ENCODE measurements around the gene MUSTN1.

The MUSTN1 gene

DNA sequence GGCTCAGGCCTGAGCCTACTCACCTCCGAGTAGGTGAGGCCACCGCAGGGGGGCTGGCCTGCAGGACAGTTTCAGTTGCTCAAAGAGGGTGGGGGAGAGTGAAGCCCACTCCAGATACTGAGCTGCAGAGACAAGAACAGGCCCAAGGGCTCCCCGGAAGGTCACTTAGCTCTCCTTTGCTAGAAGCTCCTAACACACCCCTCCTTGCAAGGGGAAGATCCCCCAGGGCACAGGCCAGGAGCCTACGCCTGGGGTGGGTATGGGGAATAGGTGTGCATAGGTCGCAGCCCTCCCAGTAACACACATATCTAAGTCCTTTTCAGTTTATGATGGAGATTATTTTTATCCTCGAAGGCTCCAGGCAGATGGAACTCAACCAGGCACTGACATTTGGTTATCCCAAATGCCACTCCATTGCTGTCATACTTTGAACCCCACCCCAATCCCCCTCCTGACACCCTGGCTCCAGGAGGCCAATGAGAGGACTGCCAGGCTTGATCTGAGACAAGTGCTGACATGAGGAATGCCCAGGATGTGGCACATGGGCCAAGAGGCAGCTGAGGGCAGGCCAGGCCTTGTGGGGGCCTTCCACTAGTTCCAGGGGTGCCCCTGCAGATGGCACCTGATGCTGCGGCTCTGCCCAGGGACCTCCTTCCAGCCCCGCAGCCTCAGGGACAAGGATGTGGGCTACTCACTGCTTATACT is 1.1 kb upstream of the MUSTN1 start:
- DNase-seq (ENCODE audit: low spot score): no peak

DNA sequence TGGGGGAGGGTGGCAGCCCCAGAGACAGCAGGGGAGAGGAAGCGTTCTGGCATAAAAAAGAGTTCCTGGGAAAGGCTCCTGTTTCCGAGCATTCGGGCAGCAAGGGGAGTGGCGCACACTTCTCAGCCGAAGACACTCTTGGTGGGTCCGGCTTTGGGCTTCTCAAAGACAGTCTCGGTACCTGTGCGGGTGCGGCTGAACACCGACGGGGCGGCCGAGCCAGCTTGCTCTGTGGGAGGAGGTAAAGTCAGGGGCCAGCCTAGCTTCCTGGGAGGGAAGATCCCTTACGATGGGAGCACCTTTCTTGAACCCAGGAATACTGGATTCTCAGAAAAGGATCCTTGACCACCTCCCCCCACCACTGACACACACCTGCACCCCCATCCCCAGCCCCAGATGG is 1.6 kb downstream of the MUSTN1 start:
- no peak for DNase-seq (ENCODE audit: low spot score)

DNA sequence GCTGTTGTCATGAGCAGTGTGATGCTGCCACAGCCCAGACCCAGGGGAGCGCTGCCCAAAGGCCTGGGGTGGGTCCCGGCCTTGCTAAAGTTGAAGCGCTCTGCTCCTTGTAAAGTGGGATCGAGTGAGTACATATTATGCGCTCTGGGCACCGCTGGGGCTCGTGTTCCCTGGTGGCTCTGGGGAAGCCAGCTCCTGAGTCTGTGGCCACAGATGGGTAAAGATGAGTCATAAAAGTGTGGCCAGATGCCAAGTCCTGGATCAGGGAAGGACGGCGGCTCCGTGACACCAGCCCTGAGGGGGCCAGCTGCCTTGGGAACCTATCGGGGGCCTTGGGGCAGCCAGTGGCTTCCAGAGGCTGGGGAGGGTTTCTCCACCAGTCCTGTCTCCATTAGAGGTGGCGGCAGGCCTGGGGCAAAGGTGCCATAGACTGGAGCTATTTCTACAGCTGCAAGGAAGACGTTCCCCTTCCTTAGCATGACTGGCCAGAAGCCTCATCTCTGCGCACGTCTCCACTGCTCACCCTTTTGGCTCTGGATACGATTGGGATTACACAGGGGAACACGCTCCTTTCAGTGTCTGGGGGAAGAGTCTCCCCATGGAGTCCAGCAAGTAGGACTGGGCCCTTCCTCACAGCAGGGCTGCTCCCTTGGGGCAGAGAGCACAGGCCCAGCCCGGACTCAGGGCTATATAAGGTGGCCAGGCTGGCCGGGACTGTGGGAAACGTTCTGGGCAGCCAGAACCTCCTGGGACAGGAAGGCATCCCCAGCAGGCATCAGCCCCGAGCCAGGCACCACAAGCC is 3.1 kb downstream of the MUSTN1 start:
- peak; percentile 26 for DNase-seq (ENCODE audit: low spot score)

DNA sequence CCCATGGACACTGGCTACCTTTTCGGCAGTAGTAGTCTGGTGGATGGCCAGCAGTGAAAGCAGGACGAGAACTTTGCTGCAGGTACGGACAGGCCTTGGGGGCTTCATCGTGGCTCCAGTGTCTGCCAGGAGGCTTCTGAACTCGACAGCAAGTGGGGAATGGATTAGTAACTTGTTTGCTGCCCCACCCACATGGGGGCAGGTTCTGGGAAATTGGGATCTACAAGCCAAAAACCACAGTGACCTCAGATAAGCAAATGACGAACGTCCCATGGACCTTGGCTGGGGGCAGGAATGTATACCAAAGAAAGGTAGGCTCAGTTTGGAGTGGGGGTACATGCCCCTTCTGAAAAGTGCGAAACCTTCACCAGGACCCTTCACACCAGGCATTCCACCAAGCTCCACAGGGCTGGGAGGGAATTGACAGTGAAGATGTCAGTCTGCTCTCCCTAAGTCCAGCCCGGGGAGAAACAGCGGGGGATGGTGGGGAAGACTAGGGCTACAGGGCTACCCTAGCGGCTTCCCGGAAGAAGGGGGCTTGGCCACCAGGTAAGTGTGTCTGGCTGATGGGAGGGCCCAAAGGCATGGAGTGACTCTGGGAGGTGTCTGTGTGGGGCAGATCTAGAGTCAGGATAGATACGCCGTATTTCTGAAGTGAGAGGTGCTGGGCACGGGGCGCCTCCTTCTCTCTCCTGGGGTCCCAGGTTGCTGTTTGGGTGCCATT is 4.1 kb downstream of the MUSTN1 start, which contains the start of gene ITIH4:
ITIH4 (minus strand) TSS at position 138 of the 724 bp plus-strand sequence; CDS start at position 108, 30 bp downstream.
- no peak for DNase-seq (ENCODE audit: low spot score)

DNA sequence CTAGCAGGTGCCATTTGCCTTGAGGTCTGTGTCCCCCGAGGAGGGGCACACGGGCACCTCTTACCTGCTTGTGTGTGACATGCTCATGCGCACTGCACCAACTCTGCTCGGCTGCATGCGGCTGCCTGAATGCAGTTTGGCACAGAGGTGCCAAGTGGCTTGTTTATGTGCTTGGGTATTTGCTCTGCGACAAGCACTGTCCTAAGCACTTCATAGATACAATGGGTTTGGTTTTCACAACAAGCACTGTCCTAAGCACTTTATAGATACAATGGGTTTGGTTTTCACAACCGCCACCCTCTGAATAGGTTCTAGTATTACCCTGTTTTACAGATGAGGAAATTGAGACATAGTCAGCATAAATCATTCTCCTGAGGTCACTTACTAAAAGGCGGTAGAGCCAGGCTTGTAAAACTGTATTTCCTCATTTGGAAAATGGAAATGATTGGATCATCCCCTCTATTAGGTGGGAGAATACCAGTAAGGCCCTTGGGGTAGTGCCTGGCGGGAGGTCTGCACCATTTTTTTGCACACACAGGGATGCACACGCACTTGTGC is 4.8 kb downstream of the MUSTN1 start:
- DNase-seq (ENCODE audit: low spot score): no peak

DNA sequence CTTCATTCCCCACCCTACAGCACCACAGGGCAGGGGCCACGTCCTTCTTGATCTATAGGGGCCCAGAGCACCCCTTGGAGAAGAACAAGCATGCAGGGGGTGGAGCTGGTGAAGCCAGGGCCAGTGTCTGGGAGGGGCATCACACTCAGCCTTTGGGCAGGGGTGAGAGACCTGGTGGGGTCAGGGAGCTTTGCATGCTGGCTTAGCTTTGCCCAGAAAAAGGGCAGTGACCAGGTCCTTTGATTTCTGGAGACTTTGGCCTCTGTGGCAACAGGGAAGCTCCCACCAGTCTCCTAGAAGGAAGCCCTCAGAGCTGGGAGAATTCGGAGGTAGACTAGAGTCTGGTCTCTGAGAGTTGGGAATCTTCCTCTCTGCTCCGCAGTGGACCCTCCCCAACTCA is 5.3 kb downstream of the MUSTN1 start:
- no peak for DNase-seq (ENCODE audit: low spot score)

DNA sequence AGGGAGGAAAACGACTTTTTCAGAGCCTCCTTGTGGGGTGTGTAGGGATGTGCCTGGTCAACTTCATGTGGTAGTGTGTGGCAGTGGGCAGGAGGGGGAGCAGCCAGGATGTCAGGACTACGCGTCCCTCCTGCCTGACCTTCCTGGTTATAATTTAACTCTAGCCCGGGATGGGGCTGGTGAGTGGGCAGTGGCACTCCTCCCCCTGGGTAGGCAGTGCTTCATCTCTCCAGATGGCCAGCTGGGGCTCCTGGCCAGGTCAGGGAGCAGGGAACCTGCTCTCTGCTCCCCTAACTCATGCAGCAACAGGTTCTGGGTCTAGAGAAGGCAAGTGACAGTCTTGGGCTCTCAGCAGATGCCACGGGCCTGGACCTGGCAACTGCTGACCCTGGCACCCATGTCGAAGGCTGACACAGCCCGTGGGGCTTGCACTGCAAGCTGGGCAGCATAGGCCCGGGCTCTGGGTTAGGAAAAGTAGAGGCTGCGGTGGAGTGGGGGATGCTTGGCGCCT is 6.9 kb downstream of the MUSTN1 start:
- no peak for DNase-seq (ENCODE audit: low spot score)

DNA sequence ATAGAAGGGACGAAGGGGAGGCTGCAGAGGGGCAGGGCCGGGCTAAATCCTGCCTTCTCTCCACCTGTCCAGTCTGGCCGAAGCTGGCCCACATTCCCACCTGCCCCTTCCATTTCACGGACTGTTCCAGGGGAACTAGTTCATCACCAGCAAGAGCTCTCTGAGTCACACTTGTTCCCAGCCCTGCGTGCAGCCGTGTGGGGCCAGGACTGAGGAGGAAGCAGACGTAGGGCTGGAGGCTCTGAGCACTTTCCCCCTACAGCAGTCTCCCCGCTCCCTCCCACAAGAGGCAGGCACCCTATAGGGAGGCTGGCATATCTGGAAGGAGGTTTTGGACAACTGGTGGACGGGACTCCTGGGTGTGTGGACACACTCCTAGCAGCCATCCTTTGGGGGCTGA is 7.4 kb downstream of the MUSTN1 start:
- no peak for DNase-seq (ENCODE audit: low spot score)

DNA sequence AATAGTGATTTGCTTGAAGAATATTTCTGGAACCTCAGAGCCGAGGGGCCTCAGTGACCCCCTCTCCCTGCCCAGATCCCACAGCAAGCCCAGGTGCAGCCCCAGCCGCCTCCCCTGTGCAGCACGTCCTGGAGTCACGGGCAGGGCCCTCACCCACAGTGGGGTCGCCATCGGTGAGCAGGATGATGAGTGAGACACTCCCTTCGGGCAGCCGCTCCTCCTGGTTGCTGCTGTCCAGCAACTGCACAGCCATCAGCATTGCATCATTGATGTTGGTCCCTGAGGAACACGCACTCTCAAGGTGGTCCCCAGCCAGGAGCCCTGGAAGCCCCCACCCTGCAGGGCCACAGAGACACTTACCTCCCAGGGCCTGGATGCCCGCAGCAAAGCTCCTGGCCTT is 10.8 kb downstream of the MUSTN1 start:
- DNase-seq (ENCODE audit: low spot score): no peak

DNA sequence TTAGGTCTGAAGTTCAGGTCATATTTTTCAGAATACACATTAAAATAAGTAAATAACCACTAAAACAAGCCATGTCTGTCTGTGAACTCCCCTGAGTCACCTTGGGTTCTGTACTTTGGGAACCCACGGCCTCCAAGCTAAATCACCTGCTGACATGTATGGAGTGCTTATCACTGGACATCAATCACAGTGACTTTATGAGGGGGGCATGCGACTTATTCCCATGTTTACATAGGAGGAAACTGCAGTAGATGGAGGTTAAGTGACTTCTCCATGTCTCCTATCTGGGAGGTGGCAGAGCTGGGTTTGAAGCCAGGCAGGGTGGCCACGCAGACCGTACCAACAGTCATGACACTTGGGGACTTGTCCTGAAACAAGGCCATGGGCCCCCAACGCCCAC is 12.5 kb downstream of the MUSTN1 start:
- DNase-seq (ENCODE audit: low spot score): no peak

DNA sequence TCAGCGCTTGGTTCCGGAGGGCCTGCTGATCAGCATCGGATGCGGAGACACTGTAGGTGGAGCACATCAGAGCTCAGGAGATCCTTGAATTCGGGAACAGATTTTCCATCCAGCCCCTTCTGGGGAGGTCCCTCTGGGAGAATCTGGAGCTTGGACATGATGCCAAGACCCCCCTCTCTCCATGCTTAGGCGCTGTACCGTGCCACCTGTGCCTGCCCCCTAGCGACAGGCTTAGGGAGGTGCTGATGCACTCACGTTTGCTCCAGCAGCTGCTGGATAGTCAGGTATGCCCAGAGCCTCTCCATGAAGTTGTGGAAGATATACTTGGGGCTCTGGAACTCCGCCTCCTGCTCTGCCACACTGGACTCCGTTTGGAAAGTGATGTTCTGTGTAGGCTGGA is 14.1 kb downstream of the MUSTN1 start:
- no peak for DNase-seq (ENCODE audit: low spot score)

DNA sequence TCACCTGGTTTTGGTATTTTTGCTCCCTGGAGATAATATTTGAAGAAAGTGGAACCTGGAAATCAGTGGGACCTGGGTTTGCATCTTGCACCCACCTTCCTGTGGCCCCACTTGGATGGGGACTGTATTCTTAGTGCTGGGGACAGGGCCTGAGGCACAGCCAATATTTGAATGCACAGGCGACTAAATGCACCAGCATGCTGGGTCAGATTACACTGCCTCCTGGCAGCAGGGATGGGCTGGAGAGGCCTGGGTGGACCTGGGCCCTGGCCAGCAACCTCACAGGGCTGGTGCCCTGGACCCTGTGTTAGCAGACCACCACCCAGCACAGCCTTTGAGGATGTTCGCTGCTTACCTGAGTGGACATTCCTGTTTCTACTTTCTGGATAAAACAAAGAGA is 14.9 kb downstream of the MUSTN1 start:
- no peak for DNase-seq (ENCODE audit: low spot score)

DNA sequence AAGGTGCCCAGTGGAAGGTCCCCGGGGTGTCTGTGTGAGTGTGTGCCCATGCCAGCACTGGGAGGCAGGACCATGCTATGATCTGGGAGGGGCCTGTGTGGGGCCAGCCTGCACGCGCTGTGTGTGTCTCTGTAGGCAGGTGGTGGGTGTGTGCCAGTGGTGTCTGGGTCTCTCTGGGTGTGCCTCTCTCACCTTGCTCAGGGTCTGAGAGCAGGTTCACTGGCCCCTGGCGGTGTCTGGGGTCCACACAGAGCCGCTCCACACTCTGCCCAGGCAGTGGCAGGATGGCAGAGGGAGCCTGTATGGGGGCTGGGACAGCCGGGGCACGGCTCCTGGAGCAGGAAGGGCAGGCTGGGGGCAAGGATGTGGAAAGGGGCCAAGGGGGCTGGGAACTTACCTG is 17.0 kb downstream of the MUSTN1 start:
- no peak for DNase-seq (ENCODE audit: low spot score)

DNA sequence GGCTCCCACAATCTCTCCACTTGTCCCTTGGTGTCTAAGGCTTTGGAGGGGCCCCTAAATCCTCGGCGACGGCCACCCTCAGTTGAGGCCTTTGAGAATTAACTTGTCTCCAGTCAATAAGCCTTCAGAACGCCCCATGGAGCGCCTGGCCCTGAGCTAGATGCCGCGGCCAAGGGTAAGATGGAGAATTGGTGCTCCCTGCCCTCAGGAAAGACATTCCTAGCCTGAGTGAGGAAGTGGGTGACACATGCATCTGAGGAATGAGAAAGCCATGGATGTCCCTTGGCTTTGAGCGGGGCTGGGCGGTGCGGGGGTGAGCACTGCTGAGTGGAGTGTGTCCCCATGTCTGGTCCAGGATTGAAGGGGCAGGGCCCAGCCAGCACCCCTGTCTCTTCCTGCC is 17.6 kb downstream of the MUSTN1 start:
- DNase-seq (ENCODE audit: low spot score): no peak

DNA sequence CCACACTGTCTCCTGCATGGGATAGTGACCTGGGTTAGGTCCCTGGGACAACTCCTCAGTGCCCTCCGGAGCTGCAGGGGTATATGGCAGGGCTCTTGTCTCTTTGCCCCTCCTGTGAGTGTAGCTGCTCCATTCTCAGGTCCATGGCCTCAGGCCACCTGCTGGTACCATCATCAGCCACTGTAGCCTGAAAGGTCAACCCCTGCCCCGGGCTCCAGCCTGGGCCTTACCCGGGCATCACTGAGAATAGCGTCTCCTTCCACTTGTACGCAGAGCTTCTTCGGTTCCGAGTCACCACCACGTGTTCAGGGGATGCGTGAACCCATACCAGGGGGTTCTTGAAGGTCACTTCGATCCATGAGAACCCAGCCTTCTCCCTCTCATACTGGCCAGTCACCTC is 18.2 kb downstream of the MUSTN1 start:
- DNase-seq (ENCODE audit: low spot score): no peak

DNA sequence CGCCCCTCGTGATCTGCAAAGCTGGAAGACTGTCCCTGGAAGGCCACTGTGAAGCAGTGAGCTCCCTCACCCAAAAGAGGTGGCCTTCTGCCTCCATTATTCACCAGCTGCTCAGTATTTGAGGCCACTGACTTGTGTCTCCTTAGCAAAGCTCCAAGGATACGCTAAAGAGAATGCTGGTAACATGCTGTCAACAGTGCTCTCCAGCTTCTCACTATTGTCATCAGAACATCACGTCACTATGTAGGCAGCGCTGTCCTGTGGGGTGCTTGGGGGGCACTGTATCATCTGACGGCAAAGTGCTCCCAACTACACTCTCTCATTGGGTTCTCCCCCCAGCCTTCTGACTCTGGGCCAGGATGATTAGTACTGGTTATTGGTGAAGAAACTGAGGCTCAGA is 18.6 kb downstream of the MUSTN1 start:
- DNase-seq (ENCODE audit: low spot score): no peak

DNA sequence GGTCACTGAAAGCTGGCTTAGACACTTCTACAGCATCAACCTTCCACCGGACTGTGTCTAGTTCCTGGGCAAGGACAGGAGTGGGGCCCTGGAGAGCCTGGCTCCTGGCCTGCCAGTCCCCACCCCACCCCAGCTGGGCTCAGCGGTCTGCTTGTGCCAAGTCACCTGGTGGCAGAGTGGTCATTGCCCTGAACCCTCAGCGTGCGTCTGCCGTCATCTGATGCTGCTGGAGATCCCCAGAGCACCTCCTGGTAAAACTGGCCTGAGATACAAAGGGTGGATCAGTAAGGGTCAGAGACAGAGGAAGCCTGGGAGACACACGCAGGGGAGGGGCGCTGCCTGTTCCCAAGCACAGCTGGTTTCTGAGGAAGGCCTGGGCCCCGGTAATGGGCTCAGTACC is 21.0 kb downstream of the MUSTN1 start:
- no peak for DNase-seq (ENCODE audit: low spot score)

DNA sequence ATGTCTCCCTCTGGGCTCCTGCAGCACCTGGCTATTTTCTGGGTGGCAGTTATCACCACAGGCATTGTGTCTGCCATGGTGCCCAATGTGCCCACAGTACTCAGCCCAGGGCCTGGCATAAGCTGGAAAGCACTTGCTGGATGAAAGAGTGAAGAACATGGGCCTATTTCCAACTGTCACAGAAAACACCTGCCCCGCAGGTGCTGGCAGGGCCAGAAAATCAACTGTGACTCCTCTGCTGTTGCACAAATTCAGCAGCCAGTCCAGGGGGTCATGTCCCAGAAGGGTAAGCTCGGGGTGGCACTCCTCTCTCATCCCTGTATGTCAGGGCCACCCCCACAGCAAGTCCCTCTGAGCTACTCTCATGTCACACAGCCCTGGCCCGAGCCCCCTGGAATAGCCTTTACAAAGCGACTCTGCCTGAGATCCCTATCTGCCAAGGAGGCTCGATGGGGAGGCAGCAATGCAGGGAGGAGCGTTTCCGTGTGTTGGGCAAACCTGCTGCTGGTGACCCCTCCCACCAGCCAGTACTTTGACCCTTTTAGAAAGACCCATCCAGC is 23.3 kb downstream of the MUSTN1 start:
- no peak for DNase-seq (ENCODE audit: low spot score)

DNA sequence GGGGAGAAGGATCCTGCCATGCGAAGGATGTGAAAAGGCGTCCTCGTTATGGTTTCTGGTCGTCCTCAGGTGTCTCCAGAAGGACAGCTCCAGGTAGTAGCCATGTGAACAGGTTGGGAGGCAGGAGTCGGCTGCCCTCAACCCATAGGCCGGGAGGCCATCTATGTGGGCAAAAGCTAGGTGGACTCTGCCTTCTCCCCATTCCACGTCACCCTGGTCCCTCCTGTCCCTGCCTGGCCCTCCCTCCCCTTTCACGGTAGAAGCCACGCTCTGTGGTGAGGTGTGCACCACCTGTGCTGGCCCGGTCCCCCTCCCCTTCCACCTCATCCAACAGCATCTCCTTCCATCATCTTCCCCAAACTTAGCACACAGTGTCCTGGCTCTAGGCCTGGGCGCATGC is 23.9 kb downstream of the MUSTN1 start:
- no peak for DNase-seq (ENCODE audit: low spot score)

DNA sequence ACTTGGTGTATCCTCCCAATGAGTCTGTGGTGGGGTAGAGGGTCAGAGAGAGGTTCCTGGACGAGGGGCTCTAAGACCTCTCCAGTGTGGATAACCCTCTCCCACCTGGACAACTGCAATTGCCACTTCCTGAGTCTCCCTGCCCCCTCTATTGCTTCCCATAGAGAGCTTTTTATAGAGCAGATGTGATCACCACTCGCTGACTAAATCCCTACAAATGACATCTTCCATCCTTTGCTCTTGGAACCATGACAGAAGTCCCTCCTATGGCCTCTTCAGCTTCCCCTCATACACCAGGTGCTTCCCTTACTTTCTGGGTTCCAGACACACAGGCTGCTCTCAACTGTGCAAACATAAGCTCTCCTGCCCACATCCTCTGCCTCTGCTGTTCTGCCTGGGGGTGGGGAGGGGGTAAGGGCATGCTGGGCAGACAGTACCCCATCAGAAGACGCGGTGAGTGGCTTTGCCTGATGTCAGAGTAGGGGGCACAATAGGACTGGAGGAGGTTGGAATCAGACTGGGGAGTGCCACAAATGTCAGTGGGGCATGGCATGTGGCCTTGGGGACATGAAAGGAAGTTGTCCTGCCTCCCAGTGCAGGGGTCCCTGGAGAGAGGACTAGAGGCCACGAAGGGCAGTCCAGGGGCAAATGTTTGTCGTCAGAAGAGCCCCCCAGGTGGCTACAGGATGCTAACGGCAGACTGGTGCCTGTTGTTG is 25.0 kb downstream of the MUSTN1 start:
- no peak for DNase-seq (ENCODE audit: low spot score)

DNA sequence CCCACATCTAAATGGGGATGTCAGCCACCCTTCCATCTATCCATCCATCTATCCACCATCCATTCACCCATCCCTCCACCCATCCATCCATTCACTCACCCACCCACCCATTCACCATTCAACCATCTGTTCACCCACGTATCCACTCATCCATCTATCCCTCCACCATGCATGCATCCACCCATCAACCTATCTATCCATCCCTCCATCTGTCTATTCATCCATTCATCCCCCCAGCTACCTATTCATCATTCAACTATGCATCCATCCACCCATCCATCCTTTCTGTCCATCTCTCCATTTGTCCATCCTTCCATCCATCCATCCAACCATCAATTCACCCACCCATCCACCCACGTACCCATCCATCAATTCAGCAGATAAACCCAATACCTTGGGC is 25.7 kb downstream of the MUSTN1 start:
- no peak for DNase-seq (ENCODE audit: low spot score)

Measured in Ammon's horn (tissue), 1 donor.